ENCODE results near the gene UROC1.

UROC1 gene

DNA sequence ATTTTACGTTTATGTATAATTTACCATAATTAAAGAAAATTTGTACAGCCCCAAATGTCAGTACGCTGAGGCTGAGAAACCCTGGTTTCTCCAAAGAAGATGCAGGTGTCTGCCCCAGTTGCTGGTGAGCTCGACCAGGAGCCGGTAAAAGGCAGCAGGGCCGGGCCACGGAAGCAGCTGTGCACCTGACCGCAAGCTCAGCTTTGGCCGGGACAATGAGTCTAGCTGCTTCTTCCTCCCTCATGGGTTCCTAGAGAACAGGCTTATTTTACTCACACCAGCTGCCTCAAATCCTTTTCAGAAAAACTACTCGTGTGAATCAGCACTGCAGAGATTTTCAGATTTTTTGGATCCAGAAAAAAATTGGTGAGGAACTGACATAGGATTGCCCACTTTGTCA, 23.8 kb downstream of the UROC1 start:
- DNase-seq = no peak

DNA sequence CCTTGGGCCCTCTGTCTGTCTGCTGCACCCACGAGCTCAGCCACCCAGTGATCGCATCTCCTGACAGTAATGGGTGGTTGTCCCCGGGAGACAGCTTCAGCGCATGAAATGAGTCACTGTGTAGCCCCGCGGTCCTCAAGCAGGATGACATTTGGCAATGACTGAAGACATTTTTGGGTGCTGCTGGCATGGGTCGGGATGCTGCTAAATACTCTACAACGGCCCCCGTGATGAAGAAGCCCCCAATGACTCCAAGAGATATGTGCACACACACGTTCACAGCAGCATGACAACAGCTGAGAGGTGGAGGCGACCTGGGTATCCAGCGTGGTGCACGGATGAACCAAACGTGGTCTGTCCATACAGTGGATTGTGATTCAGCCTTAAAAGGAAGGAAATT, 24.5 kb downstream of the UROC1 start:
- DNase-seq = no peak

DNA sequence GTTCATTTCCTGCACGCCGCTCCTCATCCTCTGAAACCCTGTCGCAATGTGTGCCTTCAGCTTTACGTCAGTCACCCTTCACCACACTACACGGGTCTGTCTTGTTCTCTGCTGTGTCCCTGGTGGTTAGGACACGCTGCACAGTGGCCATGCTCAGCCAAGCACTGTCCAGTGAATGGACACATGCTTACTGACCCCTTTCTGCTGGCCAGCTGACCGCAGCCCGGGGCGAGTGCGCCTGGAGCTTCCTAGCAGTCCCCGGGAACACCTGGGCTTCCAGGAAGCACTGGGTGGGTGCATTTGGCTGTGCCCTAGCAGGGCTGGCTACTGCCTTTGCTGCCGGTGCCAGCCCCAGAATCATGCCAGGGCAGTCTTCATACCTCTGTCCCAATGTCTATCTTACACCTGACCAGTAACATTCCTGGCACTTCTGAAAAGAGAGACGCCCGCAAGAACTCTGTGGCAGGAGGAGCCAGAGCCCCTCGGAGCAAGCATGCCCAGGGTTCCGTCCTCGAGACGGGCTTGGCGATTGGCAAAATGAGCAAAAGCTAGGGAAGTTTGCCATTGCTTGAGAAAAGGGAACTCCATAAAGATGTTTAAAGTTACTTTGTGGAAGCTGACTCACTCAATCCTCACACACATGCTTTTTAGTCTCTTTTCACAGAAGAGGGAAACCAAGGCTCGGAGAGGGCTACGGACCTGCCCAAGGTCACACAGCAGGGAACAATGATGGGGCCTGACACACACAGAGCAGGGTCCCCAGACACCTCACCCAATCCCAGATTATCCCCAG, 26.2 kb downstream of the UROC1 start:
- no peak for DNase-seq

DNA sequence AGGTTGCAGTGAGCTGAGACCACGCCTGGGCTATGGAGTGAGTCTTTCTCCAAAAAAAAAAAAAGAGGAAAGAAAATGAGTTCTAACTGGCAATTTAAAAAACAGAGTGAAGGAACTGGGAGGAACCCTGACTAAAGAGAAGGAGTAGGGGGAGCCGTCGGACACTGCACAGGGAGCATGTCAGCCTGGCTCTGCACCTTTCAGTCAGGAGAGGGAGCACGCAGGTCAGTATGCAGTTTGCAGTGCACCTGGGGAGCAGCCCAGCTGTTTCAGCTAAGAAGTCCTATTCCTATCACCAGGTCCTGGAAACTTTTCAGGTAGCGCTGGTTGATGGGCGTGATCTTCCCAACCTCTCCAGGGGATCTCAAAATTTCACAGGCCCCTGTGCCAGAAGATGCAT, 27.0 kb downstream of the UROC1 start:
- no peak for DNase-seq

DNA sequence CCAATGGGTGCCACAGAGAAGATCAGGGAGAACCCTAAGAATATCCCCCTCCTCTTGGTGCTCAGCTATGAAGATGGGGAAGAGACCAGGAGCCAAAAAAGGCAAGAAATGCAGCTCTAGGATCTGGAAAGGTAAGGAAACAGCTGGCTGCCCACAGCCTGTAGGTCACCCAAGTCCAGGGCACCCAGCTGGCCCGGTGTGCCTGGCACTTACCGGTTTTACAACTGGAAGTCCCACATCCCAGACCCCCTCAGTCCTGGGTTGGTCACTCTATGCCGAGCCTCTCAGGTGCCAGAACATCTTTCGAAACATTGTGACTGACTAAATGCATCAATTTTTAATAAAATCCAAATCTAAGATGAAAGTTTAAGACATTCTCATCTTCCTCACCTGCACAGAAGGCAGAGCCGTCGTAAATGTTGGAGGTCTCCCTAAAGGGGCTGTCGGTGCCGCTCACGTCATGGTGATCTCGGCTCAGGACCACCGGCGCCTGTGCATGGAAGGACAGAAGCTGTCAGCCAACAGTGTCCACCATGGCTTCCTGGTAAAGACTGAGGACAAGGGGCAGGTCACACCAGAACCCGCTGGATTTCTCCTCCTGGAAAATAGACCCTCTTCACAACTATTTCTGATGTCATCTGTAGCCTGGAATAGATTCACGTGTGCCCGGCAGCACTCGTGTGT, 28.5 kb downstream of the UROC1 start:
- no peak for DNase-seq

DNA sequence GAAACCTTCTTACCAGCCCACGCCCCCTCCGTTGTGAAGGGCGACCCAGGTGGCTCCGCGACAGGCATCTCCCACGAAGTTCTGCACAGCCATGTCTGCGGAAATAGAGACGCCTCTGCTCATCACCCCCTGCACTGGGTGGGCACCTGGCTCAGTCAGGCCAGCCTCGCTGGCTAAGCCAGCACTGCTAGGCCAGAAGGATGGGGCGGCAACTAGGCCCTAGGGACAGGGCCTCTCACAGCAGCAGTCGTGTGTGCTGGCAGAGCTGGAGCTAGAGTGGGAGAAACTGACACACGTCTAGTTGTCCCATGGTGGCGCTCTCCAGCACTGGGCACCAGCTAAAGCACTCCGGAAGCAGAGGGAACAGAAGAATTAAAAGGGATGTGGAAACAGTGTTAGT, 29.4 kb downstream of the UROC1 start:
- no peak for DNase-seq

DNA sequence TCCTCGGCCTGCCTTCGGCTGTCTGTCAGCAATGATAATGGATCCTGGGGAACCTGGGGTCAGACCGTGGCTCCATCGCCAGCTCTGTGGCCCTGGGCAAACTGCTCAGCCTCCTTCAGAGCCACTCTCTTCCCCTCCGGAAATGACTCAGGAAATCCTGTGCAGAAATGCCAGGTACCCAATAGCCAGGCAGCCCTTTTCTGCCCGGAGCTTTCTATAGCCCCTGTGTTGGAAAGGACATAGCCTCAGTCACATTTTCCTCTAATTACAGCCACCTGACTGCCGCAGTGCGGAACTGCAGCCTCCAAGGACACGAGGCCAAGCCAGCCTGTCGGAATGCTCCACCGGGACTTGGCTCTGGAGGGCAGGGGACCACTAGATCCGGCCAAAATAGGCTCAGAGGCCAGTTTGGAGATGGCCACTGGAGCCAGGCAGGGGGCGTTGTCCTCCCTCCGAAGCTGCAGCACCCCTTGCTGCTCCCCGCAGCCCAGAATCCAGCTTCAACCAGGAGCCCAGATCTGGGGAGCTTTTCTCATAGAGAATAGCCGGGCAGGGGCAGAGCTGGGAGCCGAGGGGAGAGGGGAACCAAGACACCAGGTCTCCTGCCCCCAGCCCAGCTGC, 30.3 kb downstream of the UROC1 start:
- DNase-seq = no peak

DNA sequence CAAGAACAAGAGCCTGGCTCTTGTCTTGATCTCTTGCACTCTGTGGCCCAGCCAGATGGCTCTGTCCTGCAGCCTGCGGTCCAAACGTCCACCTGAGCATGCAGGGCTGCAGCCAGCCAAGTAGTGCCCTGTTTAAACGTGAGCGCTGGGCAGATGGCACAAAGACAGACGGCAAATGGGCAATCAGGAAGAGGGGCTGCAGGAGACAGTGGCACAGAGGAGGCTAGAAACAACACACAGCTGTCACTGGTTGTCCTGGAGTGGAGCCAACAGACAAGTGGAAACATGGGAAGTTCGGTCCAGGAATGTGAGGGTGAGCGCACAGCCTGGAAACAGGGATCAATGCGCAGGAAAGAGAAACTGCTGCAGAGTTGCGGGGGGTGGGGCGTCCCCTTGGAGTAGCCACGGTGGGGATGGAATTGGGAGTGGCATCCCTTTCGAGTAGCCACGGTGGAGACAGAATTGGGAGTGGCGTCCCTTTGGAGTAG, 31.2 kb downstream of the UROC1 start:
- DNase-seq = no peak

DNA sequence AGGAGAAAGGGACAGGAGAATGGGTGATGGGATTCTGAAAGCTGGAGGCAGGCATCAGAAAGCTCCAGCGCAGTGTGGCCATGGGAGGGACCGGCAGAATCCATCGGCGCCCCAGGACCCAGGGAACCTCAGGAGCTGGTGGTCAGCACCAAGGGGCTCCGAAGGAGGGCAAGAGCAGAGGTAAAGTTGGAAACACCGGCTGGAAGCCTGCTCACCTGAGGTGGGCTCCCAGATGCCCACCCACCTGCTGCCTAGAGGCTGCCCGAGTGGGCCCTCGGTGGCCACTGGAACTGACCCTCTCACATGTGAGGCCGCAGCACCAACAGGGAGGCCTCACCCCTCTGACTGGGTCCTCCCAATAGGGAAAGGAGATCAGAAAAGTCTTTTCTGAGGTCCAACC, 31.6 kb downstream of the UROC1 start:
- no peak for DNase-seq

DNA sequence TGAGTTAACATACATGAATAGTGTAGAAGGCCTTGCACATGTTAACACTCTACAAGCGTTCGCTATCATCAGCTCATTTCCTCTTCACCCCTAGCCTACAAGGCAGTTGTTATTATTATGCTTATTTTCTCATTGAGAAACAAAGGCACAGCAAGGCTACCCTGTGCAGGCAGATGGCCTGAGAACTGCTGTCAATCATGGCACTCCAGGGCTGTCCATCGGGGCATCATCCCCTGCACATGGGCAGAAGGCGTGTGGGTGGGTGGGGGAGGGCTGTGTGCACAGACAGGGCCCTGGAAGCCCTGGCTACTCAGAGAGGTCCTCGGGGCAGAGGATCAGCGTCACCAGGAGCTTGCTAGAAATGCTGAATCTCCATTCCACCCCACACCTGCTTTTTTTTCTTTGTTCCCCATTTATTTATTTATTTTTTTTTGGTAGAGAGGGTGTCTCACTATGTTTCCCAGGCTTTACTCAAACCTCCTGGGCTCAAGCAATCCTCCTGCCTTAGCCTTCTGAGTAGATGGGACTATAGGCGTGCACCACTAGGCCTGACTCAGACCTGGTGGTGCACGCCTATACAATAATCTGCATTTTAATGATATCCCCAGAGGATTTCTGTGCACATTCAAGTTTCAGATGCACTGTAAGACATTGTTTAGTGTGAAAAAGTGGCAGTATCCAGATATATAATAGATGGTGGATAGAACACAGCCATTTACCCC, 32.2 kb downstream of the UROC1 start:
- DNase-seq = no peak

DNA sequence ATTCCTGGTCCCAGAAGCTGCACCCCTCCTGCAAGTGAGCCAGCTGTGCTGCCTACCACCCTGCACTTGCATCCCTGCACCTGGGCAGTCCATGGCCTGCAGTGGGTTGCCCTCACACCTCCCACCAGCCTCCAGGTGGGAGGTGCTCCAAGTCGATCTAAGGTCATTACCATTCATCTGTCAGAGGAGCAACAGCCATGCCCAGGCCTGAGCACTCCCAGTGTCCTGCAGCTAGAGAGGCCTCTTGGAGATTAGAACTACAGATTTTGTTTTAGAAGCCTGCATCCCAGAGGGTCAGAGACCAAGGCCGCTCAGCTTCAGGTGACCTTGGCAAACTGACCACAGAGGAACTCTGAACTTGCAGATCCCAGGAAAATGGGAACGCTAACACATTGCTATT, 32.9 kb downstream of the UROC1 start:
- DNase-seq = no peak

DNA sequence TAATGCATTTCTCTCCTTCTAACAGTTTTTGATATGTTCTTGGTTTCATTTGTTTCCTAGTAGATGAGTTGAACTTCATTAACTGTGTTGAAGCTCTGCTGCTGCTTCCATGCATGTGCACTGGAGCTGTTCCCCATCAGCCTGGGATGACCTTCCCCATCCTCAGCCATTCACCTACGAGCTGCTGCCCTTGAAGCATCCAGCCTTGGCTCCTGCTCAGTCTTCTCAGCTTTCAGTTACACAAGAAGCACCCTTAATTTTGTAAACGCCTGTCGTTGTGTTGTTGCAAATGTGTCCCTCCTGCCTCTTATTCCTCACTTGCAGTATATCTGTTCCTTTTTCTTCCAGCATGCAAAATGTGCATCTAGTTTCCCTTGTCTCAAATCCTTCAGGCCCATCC, 33.4 kb downstream of the UROC1 start:
- no peak for DNase-seq

DNA sequence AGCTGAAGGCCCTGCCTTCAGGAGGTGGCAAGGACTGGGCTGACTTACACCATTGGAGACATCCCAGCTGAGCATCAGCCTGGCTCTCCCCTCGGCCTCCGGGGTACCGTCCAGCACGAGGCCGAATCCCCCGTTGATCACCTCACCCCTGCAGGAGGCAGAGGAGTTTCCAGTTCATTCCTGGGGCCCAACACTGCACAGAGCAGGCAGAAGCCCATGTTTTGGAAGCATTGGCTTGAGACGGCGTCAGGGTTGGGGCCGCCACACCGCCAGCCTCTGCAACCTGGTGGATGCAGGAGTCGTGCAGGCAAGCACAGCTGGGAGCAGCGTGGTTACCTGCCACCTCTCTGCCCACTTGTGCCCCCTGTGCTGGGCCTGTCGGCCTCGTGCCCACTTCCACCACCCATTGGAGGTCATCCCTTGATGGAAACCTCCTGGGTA, 34.2 kb downstream of the UROC1 start:
- no peak for DNase-seq

DNA sequence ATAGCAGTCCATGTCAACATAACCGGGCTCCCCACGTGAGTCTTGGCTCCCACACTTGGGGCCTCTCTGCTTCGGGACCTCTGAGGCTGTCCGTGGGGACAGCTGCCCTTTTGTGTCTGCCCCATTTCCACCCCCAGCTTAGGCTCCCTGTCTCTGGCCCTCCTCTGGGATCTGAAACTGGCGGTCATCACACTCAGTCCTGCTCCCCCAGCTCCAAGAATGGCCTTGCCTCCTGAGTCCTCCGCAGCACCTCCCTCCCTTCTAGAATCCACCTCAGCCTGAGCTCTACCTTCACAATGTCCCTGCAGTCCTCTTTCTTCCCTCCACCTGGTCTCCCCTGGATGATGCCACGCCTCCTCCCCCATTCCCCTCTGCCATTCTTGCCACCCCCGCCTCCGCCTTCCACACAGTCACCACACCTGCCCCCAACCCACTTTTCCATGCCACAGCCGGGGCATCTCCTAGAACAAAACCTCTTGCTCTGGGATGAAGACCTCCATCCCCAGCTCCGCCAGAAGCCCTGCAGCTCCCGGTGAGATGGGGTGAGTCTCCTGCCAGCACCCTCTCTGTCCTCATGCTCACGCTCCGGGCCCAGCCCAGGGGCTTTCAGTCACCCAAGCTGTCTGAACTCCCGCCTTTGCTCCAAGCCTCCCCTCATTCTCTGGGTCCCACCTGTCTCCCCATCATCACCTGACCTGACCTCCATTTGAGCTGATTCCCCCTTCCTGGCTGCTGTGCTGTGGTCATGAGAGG, 34.9 kb downstream of the UROC1 start:
- no peak for DNase-seq

DNA sequence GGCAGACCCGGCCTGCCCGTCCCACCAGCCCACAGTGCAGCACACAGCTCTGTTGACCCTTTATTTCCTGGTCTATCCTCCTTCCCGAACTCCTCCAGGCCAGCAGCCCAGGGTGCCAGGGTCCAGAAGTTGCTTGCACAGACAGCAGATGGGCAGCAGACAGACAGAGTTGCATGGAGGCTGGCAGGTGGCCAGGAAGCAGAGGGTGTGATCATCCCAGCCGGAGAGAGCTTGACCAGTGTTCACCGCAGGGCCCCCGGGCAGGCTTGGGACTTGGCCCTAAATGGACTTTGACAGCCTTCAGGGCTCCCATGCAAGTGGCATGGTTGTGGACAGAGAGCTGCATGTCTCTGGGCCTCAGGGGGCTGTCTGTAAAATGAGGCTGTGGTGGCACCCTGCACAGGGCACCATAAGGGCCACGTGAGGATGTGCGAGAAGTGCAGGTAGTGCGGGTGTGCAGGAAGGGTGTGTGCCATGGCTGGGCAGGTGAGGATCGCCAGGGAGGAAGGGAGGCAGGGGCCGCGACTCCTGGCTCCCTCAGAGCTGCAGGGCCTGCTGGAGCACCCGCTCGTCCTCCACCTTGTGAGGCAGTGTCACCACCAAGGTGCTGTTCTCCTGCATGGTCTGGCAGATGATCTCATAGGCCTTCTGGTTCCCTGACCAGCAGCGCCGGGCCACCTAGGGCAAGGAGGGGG, 35.6 kb downstream of the UROC1 start:
- no peak for DNase-seq

DNA sequence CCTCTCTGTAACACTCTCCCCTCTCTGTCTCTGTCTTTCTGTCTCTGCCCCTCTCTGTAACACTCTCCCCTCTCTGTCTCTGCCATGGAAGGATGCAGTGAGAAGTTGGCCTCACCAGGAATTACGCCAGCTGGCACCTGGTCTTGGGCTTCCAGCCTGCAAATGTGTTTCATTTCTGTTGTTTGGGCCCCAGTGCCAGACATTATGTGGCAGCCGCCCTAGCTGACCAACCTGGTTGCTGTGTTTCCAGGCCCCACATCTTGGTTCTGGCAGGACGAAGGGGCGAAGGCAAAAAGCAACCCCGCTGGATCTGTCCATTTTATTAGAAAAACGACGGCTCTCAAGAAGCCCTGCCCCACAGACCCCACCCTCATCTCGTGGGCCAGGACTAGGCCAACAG, 36.7 kb downstream of the UROC1 start:
- no peak for DNase-seq

DNA sequence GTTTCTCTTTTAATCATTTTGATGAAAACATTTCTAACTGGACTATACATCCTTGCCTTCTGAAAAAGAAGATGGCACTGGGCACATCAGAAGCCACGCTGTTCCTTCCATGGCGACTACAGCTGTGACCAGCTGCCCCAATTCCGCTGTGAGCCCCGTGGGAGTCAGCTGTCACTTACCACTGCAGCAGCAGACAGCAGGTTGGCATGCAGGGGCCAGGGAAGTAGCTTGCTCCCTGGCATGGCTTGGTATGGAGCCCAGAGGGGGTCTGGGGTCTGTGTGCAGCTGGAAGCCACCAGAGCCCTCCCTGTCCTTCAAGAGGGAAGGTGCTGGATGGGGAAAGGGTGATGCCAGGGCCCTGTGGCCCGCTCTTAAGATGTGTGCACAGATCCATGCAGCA, 37.4 kb downstream of the UROC1 start:
- no peak for DNase-seq

DNA sequence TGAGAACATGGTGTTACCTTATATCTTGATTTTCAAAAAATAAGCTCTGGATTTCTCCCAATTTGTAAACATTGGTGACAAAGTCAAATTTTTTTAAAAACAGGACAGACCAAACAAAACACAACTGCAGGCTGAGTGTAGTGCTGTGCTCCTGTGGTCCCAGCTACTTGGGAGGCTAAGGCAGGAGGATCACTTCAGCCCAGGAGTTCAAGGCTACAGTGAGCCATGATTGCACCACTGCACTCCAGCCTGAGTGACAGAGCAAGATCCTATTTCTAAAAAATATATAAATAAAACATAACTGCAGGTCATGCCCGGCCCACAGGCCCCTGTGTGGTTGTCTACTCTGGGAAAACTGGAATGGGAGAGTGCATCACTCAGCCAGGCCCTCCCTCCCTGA, 37.9 kb downstream of the UROC1 start:
- no peak for DNase-seq

DNA sequence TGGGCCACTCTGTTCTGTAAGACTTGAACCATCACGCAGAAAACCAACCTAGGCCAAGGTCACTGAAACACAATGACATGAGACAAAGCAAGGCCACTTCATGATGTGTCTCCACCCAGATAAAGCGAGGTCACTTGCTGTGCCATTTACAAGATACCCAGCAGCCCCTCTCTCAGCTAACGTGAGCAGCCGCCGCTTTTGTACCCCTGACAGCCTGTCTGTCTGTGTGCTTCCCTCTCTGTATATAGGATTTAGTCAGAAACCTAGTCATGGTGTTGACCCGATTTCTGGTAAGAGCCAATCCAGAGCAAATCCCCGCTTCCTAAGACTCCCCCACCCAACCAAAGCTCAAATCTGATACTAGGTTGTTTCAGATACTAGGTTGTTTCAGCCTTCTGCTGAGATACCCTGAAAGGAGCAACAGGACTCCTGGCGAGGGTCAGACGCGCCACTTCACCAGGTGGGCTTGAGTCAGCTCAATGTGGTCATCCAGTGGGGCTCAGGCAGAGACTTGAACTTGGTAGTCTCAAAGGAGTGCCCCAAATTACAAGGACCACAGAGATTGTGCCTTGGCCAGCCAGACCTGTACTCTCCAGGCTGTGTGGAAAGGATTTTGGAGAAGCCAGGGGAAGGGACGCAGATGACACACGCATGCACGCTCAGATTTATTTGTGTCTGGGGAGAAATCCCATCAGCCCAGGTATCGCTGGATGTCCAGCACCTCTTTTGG, 38.8 kb downstream of the UROC1 start:
- DNase-seq = no peak

DNA sequence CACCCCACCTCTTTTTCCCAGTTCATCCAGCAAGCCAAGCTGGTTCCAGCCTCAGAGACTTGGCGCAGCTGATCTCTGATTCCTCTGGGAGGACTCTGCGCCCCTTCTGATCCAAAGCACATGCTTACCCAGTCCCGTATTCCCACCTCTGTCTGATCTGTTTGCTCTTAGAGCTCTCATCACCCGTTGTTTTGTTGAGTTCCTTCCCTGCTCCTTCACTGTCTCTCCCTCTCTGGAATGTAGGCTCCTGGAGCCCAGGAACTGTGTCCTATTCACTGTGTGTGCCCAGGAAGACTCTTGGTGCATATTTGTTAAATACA, 40.6 kb downstream of the UROC1 start:
- DNase-seq = no peak
